ENCODE results near the gene NSG2.

DNA sequence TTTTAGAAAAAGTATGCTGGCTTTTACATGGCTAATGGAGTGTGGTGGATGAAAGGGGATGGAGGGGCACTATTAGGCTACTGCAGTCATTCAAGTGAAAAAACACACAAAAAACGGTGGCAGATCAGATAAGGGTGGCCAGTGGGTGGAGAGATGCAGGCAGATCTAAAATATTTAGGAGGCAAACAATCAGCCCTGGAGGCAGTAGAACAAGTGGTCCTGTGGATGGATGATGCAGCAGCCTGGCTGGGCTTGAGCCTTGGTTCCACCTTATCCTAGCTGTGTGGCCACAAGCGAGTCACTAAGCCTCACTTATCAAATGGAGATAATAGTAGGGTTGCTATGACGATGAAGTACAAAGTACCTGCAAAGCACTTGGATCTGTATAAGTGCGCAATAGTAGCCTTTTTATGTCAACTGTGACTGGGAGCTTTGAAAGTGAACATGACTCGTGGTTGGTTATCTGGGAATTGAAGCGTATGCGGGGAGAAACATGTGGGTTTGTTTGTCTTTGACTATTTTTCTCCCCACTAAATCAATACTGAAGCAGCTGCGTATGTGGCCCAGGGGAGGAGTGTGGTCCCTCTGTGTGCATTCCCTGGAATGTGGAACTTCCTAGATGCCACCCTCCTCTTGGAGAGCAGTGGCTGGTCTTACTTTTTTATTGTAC is 20.2 kb downstream of the NSG2 start:
- TF ChIP-seq, protein P1, sequence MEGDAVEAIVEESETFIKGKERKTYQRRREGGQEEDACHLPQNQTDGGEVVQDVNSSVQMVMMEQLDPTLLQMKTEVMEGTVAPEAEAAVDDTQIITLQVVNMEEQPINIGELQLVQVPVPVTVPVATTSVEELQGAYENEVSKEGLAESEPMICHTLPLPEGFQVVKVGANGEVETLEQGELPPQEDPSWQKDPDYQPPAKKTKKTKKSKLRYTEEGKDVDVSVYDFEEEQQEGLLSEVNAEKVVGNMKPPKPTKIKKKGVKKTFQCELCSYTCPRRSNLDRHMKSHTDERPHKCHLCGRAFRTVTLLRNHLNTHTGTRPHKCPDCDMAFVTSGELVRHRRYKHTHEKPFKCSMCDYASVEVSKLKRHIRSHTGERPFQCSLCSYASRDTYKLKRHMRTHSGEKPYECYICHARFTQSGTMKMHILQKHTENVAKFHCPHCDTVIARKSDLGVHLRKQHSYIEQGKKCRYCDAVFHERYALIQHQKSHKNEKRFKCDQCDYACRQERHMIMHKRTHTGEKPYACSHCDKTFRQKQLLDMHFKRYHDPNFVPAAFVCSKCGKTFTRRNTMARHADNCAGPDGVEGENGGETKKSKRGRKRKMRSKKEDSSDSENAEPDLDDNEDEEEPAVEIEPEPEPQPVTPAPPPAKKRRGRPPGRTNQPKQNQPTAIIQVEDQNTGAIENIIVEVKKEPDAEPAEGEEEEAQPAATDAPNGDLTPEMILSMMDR (IDR thresholded peaks at IDR 0.05): no peak
- no peak for TF ChIP-seq POLR2A (IDR thresholded peaks at IDR 0.05)
